Liver (tissue), 3 donors: ENCODE data around the gene VSIR.

Experiments
- CTCF ChIP-seq: fragments of 150-350 bp; IDR thresholded peaks from 2 replicates; pipeline ENCODE4 v1.5.1; 2017; ENCODE audit warnings: improper control_type of control experiment, low read depth, low read length; ENCODE audit not compliant: missing input control
- EGR1 ChIP-seq, 2 donors: IDR thresholded peaks; 2 replicates each; pipeline ENCODE4 v1.6.1; 2016 to 2018; ENCODE audit warnings: antibody characterized with exemption in 2 of 2, low read depth in 2 of 2
- FOXA1 ChIP-seq: IDR thresholded peaks from 2 replicates; pipeline ENCODE4 v1.6.1; 2016; ENCODE audit warnings: antibody characterized with exemption
- HNF4G ChIP-seq: IDR thresholded peaks from 2 replicates; pipeline ENCODE4 v1.6.1; 2016; ENCODE audit warnings: antibody characterized with exemption
- RAD21 ChIP-seq, 2 donors: IDR thresholded peaks; 2 replicates each; pipeline ENCODE4 v1.6.1; 2016; ENCODE audit warnings: antibody characterized with exemption in 2 of 2, mild to moderate bottlenecking in 2 of 2
- REST ChIP-seq: IDR thresholded peaks from 2 replicates; pipeline ENCODE4 v1.6.1; 2016; ENCODE audit warnings: antibody characterized with exemption, mild to moderate bottlenecking
- ZBTB33 ChIP-seq: IDR thresholded peaks from 2 replicates; pipeline ENCODE4 v1.6.1; 2016; ENCODE audit warnings: antibody characterized with exemption
- donor health status: healthy.
- donor health status: healthy.

- TF ChIP-seq CTCF, result no peak
- no peak for TF ChIP-seq ZBTB33
- no peak for TF ChIP-seq REST
- TF ChIP-seq EGR1 (IDR thresholded peaks at IDR 0.05; ENCODE audit: low read depth in 2 of 2), result no peak
- no peak for TF ChIP-seq HNF4G
- TF ChIP-seq FOXA1, result no peak
- TF ChIP-seq RAD21 (IDR thresholded peaks at IDR 0.05), result no peak
Observed at GRCh38 chr10:71697938-71698709, 75.2 kb downstream of the VSIR start.
